ENCODE results near the gene PTGER1.

PTGER1 gene

GRCh38 chr19:14497228-14497921 is 22.2 kb upstream of the PTGER1 start:
- Histone ChIP-seq H2BK5ac (ENCODE audit: low read length) (no peak overlapping the region), H4K91ac (ENCODE audit: low read depth, low read length, poor library complexity) (no peak overlapping the region), H3K4ac (ENCODE audit: low read length) (peak overlapping the region; percentile 78), H3K27ac (replicated peaks; ENCODE audit: low read length) (no peak overlapping the region), H3K14ac (ENCODE audit: low read length) (no peak overlapping the region), H2AK5ac (ENCODE audit: low read depth, low read length) (peak overlapping the region; percentile 14), H3K23ac (ENCODE audit: low read depth, low read length, poor library complexity) (no peak overlapping the region), H3K9me3 (replicated peaks in 1 of 2; ENCODE audit: control insufficient read depth in 2 of 2, insufficient read depth in 1 of 2, low read depth in 1 of 2, low read length in 2 of 2) (no peaks in the 10 kb centered on the region), H3K4me3 (ENCODE audit: low read length in 2 of 2) (peak overlapping the region in 1 of 2 donors; percentile 27), H3K4me1 (ENCODE audit: control insufficient read depth in 2 of 2, insufficient read depth in 1 of 2, low read depth in 1 of 2, low read length in 2 of 2) (peaks cover 16 to 19% of the 10 kb centered on the region in 2 donors), H3K4me2 (ENCODE audit: insufficient read depth, low read length, poor library complexity, severe bottlenecking) (no peak overlapping the region), H2BK12ac (ENCODE audit: low read length) (peak overlapping the region; percentile 99), H3K27me3 (ENCODE audit: control insufficient read depth in 3 of 3, insufficient read depth in 3 of 3, low read depth in 1 of 3, low read length in 3 of 3) (peaks cover 0 to 3% (median 0%) of the 10 kb centered on the region in 3 experiments), H2BK120ac (ENCODE audit: low read depth, low read length) (no peak overlapping the region), H2BK15ac (ENCODE audit: low read length) (peak overlapping the region; percentile 95), H3K9ac (ENCODE audit: low read depth, low read length, poor library complexity) (peak overlapping the region; percentile 45), H4K8ac (ENCODE audit: low read depth, low read length) (peak overlapping the region; percentile 75), H3K36me3 (replicated peaks in 1 of 2; ENCODE audit: control insufficient read depth in 2 of 2, insufficient read depth in 2 of 2, low read length in 2 of 2) (peaks cover 4 to 8% of the 10 kb centered on the region in 2 donors), H2AFZ (ENCODE audit: low read length) (peak overlapping the region; percentile 90), H3K79me1 (ENCODE audit: low read depth, low read length) (peaks cover 9% of the 10 kb centered on the region), H3K18ac (ENCODE audit: low read length) (peak overlapping the region; percentile 82)
- WGBS, 2 donors (ENCODE audit: extremely low coverage in 2 of 2, insufficient read length in 2 of 2, insufficient replicate concordance in 1 of 2), result no CpG with 5 or more reads among the region's 6 CpGs
- DNase-seq (ENCODE audit: low spot score), result no peak

GRCh38 chr19:14496834-14497227 is 21.7 kb upstream of the PTGER1 start:
- H3K18ac ChIP-seq (ENCODE audit: low read length), result peak overlapping the region; percentile 90
- H2AFZ ChIP-seq (ENCODE audit: low read length), result peak overlapping the region; percentile 90
- no peak overlapping the region for H3K9ac ChIP-seq (ENCODE audit: low read depth, low read length, poor library complexity)
- H3K4me1 ChIP-seq (ENCODE audit: control insufficient read depth in 2 of 2, insufficient read depth in 1 of 2, low read depth in 1 of 2, low read length in 2 of 2), result peaks cover 16 to 19% of the 10 kb centered on the region in 2 donors
- peak overlapping the region; percentile 14 for H2AK5ac ChIP-seq (ENCODE audit: low read depth, low read length)
- no peak overlapping the region for H3K4ac ChIP-seq (ENCODE audit: low read length)
- no peak overlapping the region for H3K23ac ChIP-seq (ENCODE audit: low read depth, low read length, poor library complexity)
- H2BK15ac ChIP-seq (ENCODE audit: low read length), result peak overlapping the region; percentile 95
- no peak for DNase-seq (ENCODE audit: low spot score)
- H3K36me3 ChIP-seq (replicated peaks in 1 of 2; ENCODE audit: control insufficient read depth in 2 of 2, insufficient read depth in 2 of 2, low read length in 2 of 2), result peaks cover 4 to 12% of the 10 kb centered on the region in 2 donors
- H3K79me1 ChIP-seq (ENCODE audit: low read depth, low read length), result peaks cover 9% of the 10 kb centered on the region
- no peak overlapping the region for H4K91ac ChIP-seq (ENCODE audit: low read depth, low read length, poor library complexity)
- no CpG with 5 or more reads among the region's 7 CpGs for WGBS, 2 donors (ENCODE audit: extremely low coverage in 2 of 2, insufficient read length in 2 of 2, insufficient replicate concordance in 1 of 2)
- no peaks in the 10 kb centered on the region for H3K9me3 ChIP-seq (replicated peaks in 1 of 2; ENCODE audit: control insufficient read depth in 2 of 2, insufficient read depth in 1 of 2, low read depth in 1 of 2, low read length in 2 of 2)
- no peak overlapping the region for H3K4me2 ChIP-seq (ENCODE audit: insufficient read depth, low read length, poor library complexity, severe bottlenecking)
- no peak overlapping the region for H4K8ac ChIP-seq (ENCODE audit: low read depth, low read length)
- no peak overlapping the region for H3K27ac ChIP-seq (replicated peaks; ENCODE audit: low read length)
- no peak overlapping the region for H3K14ac ChIP-seq (ENCODE audit: low read length)
- no peaks in the 10 kb centered on the region for H3K27me3 ChIP-seq (ENCODE audit: control insufficient read depth in 3 of 3, insufficient read depth in 3 of 3, low read depth in 1 of 3, low read length in 3 of 3)
- no peak overlapping the region for H2BK12ac ChIP-seq (ENCODE audit: low read length)
- H3K4me3 ChIP-seq (ENCODE audit: low read length in 2 of 2), result peak overlapping the region in 1 of 2 donors; percentile 88
- no peak overlapping the region for H2BK120ac ChIP-seq (ENCODE audit: low read depth, low read length)
- no peak overlapping the region for H2BK5ac ChIP-seq (ENCODE audit: low read length)

GRCh38 chr19:14496029-14496833 is 21.1 kb upstream of the PTGER1 start, which contains the start of gene GIPC1:
TSS of gene GIPC1 (minus strand) at chr19:14496127. CDS start at chr19:14482976, 13,151 bp downstream.
- Histone ChIP-seq H2AK5ac (ENCODE audit: low read depth, low read length) (peak within 1 kb of the TSS; percentile 60), H3K79me1 (ENCODE audit: low read depth, low read length) (peaks cover 11% of the 10 kb centered on the region), H2BK15ac (ENCODE audit: low read length) (peak within 1 kb of the TSS; percentile 95), H4K91ac (ENCODE audit: low read depth, low read length, poor library complexity) (no peak within 1 kb of the TSS), H3K9ac (ENCODE audit: low read depth, low read length, poor library complexity) (peak within 1 kb of the TSS; percentile 90), H2BK12ac (ENCODE audit: low read length) (no peak within 1 kb of the TSS), H2BK120ac (ENCODE audit: low read depth, low read length) (no peak within 1 kb of the TSS), H4K8ac (ENCODE audit: low read depth, low read length) (no peak within 1 kb of the TSS), H3K4me1 (ENCODE audit: control insufficient read depth in 2 of 2, insufficient read depth in 1 of 2, low read depth in 1 of 2, low read length in 2 of 2) (peaks cover 16 to 19% of the 10 kb centered on the region in 2 donors), H3K27ac (replicated peaks; ENCODE audit: low read length) (peak within 1 kb of the TSS; percentile 41), H3K4ac (ENCODE audit: low read length) (no peak within 1 kb of the TSS), H3K4me2 (ENCODE audit: insufficient read depth, low read length, poor library complexity, severe bottlenecking) (peak within 1 kb of the TSS; percentile 77), H3K27me3 (ENCODE audit: control insufficient read depth in 3 of 3, insufficient read depth in 3 of 3, low read depth in 1 of 3, low read length in 3 of 3) (no peaks in the 10 kb centered on the region), H3K23ac (ENCODE audit: low read depth, low read length, poor library complexity) (peak within 1 kb of the TSS; percentile 80), H3K9me3 (replicated peaks in 1 of 2; ENCODE audit: control insufficient read depth in 2 of 2, insufficient read depth in 1 of 2, low read depth in 1 of 2, low read length in 2 of 2) (no peaks in the 10 kb centered on the region), H3K18ac (ENCODE audit: low read length) (peak within 1 kb of the TSS; percentile 94), H2AFZ (ENCODE audit: low read length) (peak within 1 kb of the TSS; percentile 91), H2BK5ac (ENCODE audit: low read length) (peak within 1 kb of the TSS; percentile 66), H3K14ac (ENCODE audit: low read length) (peak within 1 kb of the TSS; percentile 82), H3K4me3 (ENCODE audit: low read length in 2 of 2) (peak within 1 kb of the TSS; percentile 86 to 88), H3K36me3 (replicated peaks in 1 of 2; ENCODE audit: control insufficient read depth in 2 of 2, insufficient read depth in 2 of 2, low read length in 2 of 2) (peaks cover 6 to 15% of the 10 kb centered on the region in 2 donors)
- DNase-seq (ENCODE audit: low spot score), result peak; percentile 99
- no CpG with 5 or more reads among the region's 71 CpGs for WGBS, 2 donors (ENCODE audit: extremely low coverage in 2 of 2, insufficient read length in 2 of 2, insufficient replicate concordance in 1 of 2)

- peaks cover 11% of the 10 kb centered on the region for H3K79me1 ChIP-seq (ENCODE audit: low read depth, low read length)
- peak overlapping the region; percentile 28 for H2AK5ac ChIP-seq (ENCODE audit: low read depth, low read length)
- no peak overlapping the region for H4K8ac ChIP-seq (ENCODE audit: low read depth, low read length)
- peak overlapping the region; percentile 94 for H3K18ac ChIP-seq (ENCODE audit: low read length)
- H3K4me1 ChIP-seq (ENCODE audit: control insufficient read depth in 2 of 2, insufficient read depth in 1 of 2, low read depth in 1 of 2, low read length in 2 of 2), result peaks cover 16 to 19% of the 10 kb centered on the region in 2 donors
- H3K4me3 ChIP-seq (ENCODE audit: low read length in 2 of 2), result peak overlapping the region; percentile 86 to 88
- H2BK120ac ChIP-seq (ENCODE audit: low read depth, low read length), result no peak overlapping the region
- no peaks in the 10 kb centered on the region for H3K9me3 ChIP-seq (replicated peaks in 1 of 2; ENCODE audit: control insufficient read depth in 2 of 2, insufficient read depth in 1 of 2, low read depth in 1 of 2, low read length in 2 of 2)
- H3K27ac ChIP-seq (replicated peaks; ENCODE audit: low read length), result no peak overlapping the region
- peak overlapping the region; percentile 82 for H3K14ac ChIP-seq (ENCODE audit: low read length)
- no peak overlapping the region for H3K4ac ChIP-seq (ENCODE audit: low read length)
- no peak for DNase-seq (ENCODE audit: low spot score)
- no CpG with 5 or more reads among the region's 28 CpGs for WGBS, 2 donors (ENCODE audit: extremely low coverage in 2 of 2, insufficient read length in 2 of 2, insufficient replicate concordance in 1 of 2)
- no peaks in the 10 kb centered on the region for H3K27me3 ChIP-seq (ENCODE audit: control insufficient read depth in 3 of 3, insufficient read depth in 3 of 3, low read depth in 1 of 3, low read length in 3 of 3)
- H3K9ac ChIP-seq (ENCODE audit: low read depth, low read length, poor library complexity), result peak overlapping the region; percentile 90
- no peak overlapping the region for H2BK12ac ChIP-seq (ENCODE audit: low read length)
- peaks cover 6 to 18% of the 10 kb centered on the region in 2 donors for H3K36me3 ChIP-seq (replicated peaks in 1 of 2; ENCODE audit: control insufficient read depth in 2 of 2, insufficient read depth in 2 of 2, low read length in 2 of 2)
- peak overlapping the region; percentile 77 for H3K4me2 ChIP-seq (ENCODE audit: insufficient read depth, low read length, poor library complexity, severe bottlenecking)
- peak overlapping the region; percentile 22 for H2BK15ac ChIP-seq (ENCODE audit: low read length)
- H2BK5ac ChIP-seq (ENCODE audit: low read length), result peak overlapping the region; percentile 66
- H4K91ac ChIP-seq (ENCODE audit: low read depth, low read length, poor library complexity), result no peak overlapping the region
- peak overlapping the region; percentile 91 for H2AFZ ChIP-seq (ENCODE audit: low read length)
- H3K23ac ChIP-seq (ENCODE audit: low read depth, low read length, poor library complexity), result peak overlapping the region; percentile 80
Measured at GRCh38 chr19:14495672-14496028, 20.5 kb upstream of the PTGER1 start.
